ENCODE results near the gene YKT6.

YKT6 gene

DNA sequence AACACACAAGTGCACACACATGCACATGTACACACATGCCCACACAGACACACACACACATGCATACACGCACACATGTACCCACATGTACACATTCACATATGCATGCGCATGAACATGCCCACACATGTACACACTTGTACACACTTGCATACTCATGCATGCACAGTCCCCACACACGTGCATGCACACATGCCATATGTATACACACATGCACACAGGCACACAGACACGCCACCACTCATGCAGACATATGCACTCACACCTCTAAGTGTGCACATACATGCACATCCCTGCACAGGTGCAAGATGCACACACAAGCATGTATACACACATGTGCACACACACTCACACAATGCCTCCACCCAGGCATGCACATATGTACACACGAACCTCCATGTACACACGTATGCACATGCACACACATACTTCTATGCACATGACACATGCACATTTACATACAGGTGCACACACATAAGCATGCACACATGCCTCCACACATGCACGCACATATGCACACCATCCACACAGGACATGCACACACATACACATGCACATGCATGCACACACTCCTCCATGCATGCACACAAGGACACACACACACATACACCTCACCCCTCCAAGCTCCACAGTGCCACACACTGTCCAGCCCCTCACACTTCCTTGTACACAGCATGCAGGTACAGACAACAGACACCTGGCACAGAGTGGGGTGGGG lies 45.8 kb downstream of the YKT6 start:
- Mint-ChIP-seq H3K9me3 (no peaks in the 10 kb centered on the region), H3K36me3 (ENCODE audit: low read depth) (no peaks in the 10 kb centered on the region), H3K27me3 (ENCODE audit: low read depth) (peaks cover 14% of the 10 kb centered on the region), H3K4me3 (no peak overlapping the region), H3K4me1 (no peaks in the 10 kb centered on the region), H3K27ac (peak overlapping the region in 1 of 3 experiments; percentile 18)
- TF ChIP-seq, protein P1, sequence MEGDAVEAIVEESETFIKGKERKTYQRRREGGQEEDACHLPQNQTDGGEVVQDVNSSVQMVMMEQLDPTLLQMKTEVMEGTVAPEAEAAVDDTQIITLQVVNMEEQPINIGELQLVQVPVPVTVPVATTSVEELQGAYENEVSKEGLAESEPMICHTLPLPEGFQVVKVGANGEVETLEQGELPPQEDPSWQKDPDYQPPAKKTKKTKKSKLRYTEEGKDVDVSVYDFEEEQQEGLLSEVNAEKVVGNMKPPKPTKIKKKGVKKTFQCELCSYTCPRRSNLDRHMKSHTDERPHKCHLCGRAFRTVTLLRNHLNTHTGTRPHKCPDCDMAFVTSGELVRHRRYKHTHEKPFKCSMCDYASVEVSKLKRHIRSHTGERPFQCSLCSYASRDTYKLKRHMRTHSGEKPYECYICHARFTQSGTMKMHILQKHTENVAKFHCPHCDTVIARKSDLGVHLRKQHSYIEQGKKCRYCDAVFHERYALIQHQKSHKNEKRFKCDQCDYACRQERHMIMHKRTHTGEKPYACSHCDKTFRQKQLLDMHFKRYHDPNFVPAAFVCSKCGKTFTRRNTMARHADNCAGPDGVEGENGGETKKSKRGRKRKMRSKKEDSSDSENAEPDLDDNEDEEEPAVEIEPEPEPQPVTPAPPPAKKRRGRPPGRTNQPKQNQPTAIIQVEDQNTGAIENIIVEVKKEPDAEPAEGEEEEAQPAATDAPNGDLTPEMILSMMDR (IDR thresholded peaks at IDR 0.05; ENCODE audit: unreplicated experiment in 3 of 3), result no peak

DNA sequence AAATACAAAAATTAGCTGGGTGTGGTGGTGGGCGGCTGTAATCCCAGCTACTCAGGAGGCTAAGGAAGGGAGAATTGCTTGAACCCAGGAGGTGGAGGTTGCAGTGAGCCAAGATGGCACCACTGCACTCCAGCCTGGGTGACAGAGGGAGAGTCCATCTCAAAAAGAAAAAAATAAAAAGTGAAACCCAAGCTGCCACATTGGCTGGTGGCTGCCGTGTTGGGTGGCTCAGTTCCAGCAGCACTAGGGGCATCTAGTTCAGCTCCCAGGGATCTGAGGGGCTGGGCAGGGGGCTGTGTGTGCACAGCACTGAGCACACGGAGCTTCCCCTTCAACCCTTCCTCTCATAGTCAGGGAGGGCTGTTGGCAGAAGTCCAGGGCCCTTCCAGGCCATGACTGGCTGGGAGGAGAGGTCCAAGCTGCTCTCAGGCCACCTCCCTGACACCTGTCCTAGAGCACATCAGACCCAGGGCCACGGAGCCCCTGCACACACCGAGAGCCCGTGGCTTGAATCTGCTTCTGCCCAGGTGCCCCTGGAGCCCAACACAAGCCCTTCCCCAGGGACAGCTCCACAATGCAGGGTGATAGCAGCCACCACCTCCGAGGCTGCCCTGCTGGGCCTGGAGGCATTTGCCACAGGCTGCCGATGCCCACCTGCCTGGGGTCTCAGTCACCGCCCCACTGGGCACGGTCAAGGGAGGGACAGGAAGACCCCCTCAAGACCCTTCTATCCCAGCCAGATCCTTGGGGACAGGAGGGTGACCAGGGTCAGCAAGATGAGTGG lies 47.3 kb downstream of the YKT6 start:
- Mint-ChIP-seq H3K4me1 (no peaks in the 10 kb centered on the region), H3K4me3 (no peak overlapping the region), H3K9me3 (no peaks in the 10 kb centered on the region), H3K27me3 (ENCODE audit: low read depth) (peaks cover 14% of the 10 kb centered on the region), H3K36me3 (ENCODE audit: low read depth) (no peaks in the 10 kb centered on the region), H3K27ac (no peak overlapping the region)
- TF ChIP-seq, protein P1 (IDR thresholded peaks at IDR 0.05; ENCODE audit: unreplicated experiment in 3 of 3), result no peak

DNA sequence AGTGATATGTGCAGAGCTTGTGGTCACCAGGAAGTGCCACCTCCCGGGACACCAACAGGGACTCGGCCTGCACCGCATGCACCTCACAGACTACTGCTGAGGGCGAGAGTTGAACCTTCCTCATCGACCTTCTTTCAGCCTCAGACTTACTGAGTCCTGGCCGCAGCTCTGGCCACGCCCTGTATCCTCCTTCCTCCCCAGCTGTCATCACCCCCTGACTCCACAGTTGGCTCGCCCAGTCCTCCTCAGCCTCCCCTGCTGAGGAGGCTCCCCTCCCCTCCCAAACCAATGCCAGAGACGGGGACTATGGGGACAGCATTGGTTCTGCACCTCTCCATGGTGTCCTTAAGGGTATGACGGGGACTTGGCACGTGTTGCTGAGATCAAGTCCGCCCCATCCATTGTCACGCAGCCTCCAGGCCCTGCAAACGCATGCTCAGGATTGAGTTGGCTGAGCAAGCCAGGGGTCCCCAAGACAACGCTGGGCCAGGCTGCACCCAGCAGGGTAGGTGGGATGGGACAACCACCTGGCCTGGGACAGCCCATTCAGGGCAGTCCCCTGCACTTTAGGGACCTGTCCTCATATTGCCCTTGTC lies 49.0 kb downstream of the YKT6 start:
- Mint-ChIP-seq H3K36me3 (ENCODE audit: low read depth) (no peaks in the 10 kb centered on the region), H3K9me3 (no peaks in the 10 kb centered on the region), H3K27me3 (ENCODE audit: low read depth) (peaks cover 10% of the 10 kb centered on the region), H3K4me3 (no peak overlapping the region), H3K27ac (no peak overlapping the region), H3K4me1 (no peaks in the 10 kb centered on the region)
- TF ChIP-seq, protein P1 (IDR thresholded peaks at IDR 0.05; ENCODE audit: unreplicated experiment in 3 of 3), result no peak

DNA sequence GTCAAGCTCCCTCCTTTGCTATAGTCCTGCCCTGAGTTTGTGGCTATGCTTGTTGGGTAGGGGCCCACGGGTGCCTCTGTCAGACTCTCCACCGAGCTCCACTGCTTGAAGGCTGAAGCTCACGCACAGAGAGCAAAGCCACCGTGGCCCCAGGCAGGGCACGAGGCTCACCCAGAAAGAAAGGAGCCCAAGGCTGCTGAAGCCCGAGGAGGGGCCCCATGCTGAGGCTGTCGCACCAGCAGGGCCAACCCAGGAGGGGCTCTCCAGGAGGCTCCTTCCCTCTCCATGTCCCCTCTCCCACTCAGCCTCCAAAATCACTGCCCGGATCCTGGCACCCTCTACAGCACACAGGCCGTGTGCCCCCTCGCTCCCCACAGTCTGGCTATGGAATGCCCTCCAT lies 50.5 kb downstream of the YKT6 start:
- H3K27ac Mint-ChIP-seq, result no peak overlapping the region
- H3K9me3 Mint-ChIP-seq, result no peaks in the 10 kb centered on the region
- H3K27me3 Mint-ChIP-seq (ENCODE audit: low read depth), result peaks cover 10% of the 10 kb centered on the region
- no peaks in the 10 kb centered on the region for H3K4me1 Mint-ChIP-seq
- H3K4me3 Mint-ChIP-seq, result no peak overlapping the region
- H3K36me3 Mint-ChIP-seq (ENCODE audit: low read depth), result no peaks in the 10 kb centered on the region
- TF ChIP-seq, protein P1 (IDR thresholded peaks at IDR 0.05; ENCODE audit: unreplicated experiment in 3 of 3), result no peak

DNA sequence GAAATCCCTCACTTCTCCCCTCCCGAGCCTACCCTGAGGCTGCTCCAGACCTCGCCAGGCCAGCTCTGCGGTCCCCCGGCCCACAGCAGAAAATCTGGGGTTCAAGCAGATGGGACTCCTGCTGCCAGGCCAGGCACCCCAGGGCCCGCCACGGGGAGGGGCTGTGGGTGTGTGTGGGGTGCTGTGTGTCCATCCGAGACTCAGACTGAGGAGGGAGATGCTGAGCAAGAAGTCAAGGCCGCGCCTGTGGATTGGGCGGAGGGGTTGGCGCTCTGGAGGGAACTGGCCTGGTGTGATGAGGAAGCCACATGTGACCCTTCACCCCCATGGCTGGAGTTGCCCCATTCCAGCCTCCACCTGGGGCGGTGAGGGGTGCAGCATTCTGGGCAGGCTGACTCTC lies 51.1 kb downstream of the YKT6 start:
- H3K27me3 Mint-ChIP-seq (ENCODE audit: low read depth), result peaks cover 7% of the 10 kb centered on the region
- no peak overlapping the region for H3K27ac Mint-ChIP-seq
- H3K36me3 Mint-ChIP-seq (ENCODE audit: low read depth), result no peaks in the 10 kb centered on the region
- no peaks in the 10 kb centered on the region for H3K4me1 Mint-ChIP-seq
- no peaks in the 10 kb centered on the region for H3K9me3 Mint-ChIP-seq
- TF ChIP-seq, protein P1 (IDR thresholded peaks at IDR 0.05; ENCODE audit: unreplicated experiment in 3 of 3), result no peak
- no peak overlapping the region for H3K4me3 Mint-ChIP-seq

Data from nephron (organoid).